Measurements from ENCODE around the gene MMP15. TPM values are rescaled to one million over a fixed set of nuclear protein-coding genes. Genes with fewer than 3 reads are reported as not detected.
"Not testable (repeated sequence)": the region's sequence is repeated elsewhere in the genome, so short reads cannot be mapped to it uniquely, and the experiment has no call there.

MMP15 gene
- total RNA-seq, 2 experiments from 2014 or later: 0.25 to 0.31 TPM

GRCh38 chr16:58063377-58064076 lies 38.0 kb downstream of the MMP15 start:
- Histone ChIP-seq H3K9me3 (ENCODE audit: control insufficient read depth in 1 of 2, insufficient read depth in 1 of 2, low read length in 2 of 2) (no peaks in the 10 kb centered on the region), H3K27ac (ENCODE audit: low read depth in 1 of 2, low read length in 2 of 2) (no peak overlapping the region), H3K4me1 (ENCODE audit: insufficient read depth, low read length) (no peaks in the 10 kb centered on the region), H3K4me3 (ENCODE audit: low read length) (no peak overlapping the region), H3K27me3 (ENCODE audit: control insufficient read depth in 1 of 2, insufficient read depth in 2 of 2, low read length in 2 of 2) (no peaks in the 10 kb centered on the region), H3K36me3 (ENCODE audit: insufficient read depth, low read length) (no peaks in the 10 kb centered on the region)
- H3K9me3 Mint-ChIP-seq: no peaks in the 10 kb centered on the region
- H3K4me3 Mint-ChIP-seq: no peak overlapping the region
- DNase-seq (no peak), ATAC-seq (ENCODE audit: poor library complexity) (no peak)
- ChIA-PET POLR2A (no interaction called here), CTCF (no interaction called here)
- no peaks in the 10 kb centered on the region for H3K36me3 Mint-ChIP-seq (ENCODE audit: low read depth)
- intact Hi-C loops (cut with DNase I, micrococcal nuclease): no loop called here
- no peaks in the 10 kb centered on the region for H3K27me3 Mint-ChIP-seq
- no peak overlapping the region for H3K27ac Mint-ChIP-seq
- H3K4me1 Mint-ChIP-seq (ENCODE audit: low read depth): no peaks in the 10 kb centered on the region
- TF ChIP-seq, protein P1, sequence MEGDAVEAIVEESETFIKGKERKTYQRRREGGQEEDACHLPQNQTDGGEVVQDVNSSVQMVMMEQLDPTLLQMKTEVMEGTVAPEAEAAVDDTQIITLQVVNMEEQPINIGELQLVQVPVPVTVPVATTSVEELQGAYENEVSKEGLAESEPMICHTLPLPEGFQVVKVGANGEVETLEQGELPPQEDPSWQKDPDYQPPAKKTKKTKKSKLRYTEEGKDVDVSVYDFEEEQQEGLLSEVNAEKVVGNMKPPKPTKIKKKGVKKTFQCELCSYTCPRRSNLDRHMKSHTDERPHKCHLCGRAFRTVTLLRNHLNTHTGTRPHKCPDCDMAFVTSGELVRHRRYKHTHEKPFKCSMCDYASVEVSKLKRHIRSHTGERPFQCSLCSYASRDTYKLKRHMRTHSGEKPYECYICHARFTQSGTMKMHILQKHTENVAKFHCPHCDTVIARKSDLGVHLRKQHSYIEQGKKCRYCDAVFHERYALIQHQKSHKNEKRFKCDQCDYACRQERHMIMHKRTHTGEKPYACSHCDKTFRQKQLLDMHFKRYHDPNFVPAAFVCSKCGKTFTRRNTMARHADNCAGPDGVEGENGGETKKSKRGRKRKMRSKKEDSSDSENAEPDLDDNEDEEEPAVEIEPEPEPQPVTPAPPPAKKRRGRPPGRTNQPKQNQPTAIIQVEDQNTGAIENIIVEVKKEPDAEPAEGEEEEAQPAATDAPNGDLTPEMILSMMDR (IDR thresholded peaks at IDR 0.05): no peak

DNA sequence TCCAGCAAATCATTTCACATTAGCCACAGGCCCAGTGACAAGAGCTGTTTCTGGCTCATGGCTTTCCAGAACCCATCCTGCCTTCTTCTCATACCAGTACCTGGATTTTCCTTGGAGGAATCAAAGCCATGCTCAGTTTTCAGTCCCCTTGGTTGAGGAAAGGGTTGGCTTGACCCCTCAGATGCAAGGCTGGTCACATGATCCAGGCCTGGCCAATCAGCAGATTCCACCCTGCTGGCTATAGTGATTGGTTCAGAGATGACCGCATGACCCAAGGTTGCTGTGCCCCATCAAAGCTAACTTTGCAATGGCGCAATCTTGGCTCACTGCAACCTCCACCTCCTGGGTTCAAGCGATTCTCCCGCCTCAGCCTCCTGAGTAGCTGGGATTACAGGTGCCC lies 45.0 kb downstream of the MMP15 start:
- POLR2A ChIA-PET: no interaction called here
- Mint-ChIP-seq H3K9me3 (no peaks in the 10 kb centered on the region), H3K27ac (no peak overlapping the region), H3K4me1 (ENCODE audit: low read depth) (no peaks in the 10 kb centered on the region), H3K36me3 (ENCODE audit: low read depth) (no peaks in the 10 kb centered on the region), H3K27me3 (no peaks in the 10 kb centered on the region), H3K4me3 (no peak overlapping the region)
- H3K27ac ChIP-seq (ENCODE audit: low read depth in 1 of 2, low read length in 2 of 2): no peak overlapping the region
- ATAC-seq (ENCODE audit: poor library complexity) (no peak), DNase-seq (no peak)
- CTCF ChIA-PET: no interaction called here
- H3K27me3 ChIP-seq (ENCODE audit: control insufficient read depth in 1 of 2, insufficient read depth in 2 of 2, low read length in 2 of 2): no peaks in the 10 kb centered on the region
- H3K36me3 ChIP-seq (ENCODE audit: insufficient read depth, low read length): no peaks in the 10 kb centered on the region
- TF ChIP-seq, protein P1 (IDR thresholded peaks at IDR 0.05): no peak
- no peaks in the 10 kb centered on the region for H3K4me1 ChIP-seq (ENCODE audit: insufficient read depth, low read length)
- intact Hi-C loops (cut with DNase I, micrococcal nuclease): no loop called here
- H3K9me3 ChIP-seq (ENCODE audit: control insufficient read depth in 1 of 2, insufficient read depth in 1 of 2, low read length in 2 of 2): no peaks in the 10 kb centered on the region
- no peak overlapping the region for H3K4me3 ChIP-seq (ENCODE audit: low read length)

DNA sequence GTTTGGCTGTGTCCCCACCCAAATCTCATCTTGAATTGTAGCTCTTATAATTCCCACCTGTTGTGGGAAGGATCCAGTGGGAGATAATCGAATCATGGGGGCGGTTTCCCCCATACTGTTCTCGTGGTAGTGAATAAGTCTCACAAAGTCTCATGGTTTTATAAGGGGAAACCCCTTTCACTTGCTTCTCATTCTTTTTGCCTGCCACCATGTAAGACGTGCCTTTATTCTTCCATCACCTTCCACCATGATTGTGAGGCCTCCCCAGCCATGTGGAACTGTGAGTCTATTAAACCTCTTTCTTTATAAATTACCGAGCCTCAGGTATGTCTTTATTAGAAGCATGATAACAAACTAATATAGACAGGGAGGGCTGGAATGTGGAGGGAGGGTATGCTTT lies 46.6 kb downstream of the MMP15 start:
- H3K36me3 Mint-ChIP-seq (ENCODE audit: low read depth); CTCF ChIA-PET; ATAC-seq (ENCODE audit: poor library complexity); H3K27ac Mint-ChIP-seq; DNase-seq; intact Hi-C loops (cut with DNase I, micrococcal nuclease); H3K9me3 Mint-ChIP-seq; H3K4me1 Mint-ChIP-seq (ENCODE audit: low read depth); H3K9me3 ChIP-seq (ENCODE audit: control insufficient read depth in 1 of 2, insufficient read depth in 1 of 2, low read length in 2 of 2); H3K36me3 ChIP-seq (ENCODE audit: insufficient read depth, low read length); POLR2A ChIA-PET; H3K4me3 ChIP-seq (ENCODE audit: low read length); H3K27me3 ChIP-seq (ENCODE audit: control insufficient read depth in 1 of 2, insufficient read depth in 2 of 2, low read length in 2 of 2); H3K4me1 ChIP-seq (ENCODE audit: insufficient read depth, low read length); H3K27ac ChIP-seq (ENCODE audit: low read depth in 1 of 2, low read length in 2 of 2); H3K27me3 Mint-ChIP-seq; H3K4me3 Mint-ChIP-seq: not testable (repeated sequence)

GRCh38 chr16:58073086-58073485 lies 47.5 kb downstream of the MMP15 start:
- ATAC-seq (ENCODE audit: poor library complexity); H3K27ac Mint-ChIP-seq; H3K36me3 ChIP-seq (ENCODE audit: insufficient read depth, low read length); H3K27me3 Mint-ChIP-seq; H3K27me3 ChIP-seq (ENCODE audit: control insufficient read depth in 1 of 2, insufficient read depth in 2 of 2, low read length in 2 of 2); H3K9me3 Mint-ChIP-seq; H3K9me3 ChIP-seq (ENCODE audit: control insufficient read depth in 1 of 2, insufficient read depth in 1 of 2, low read length in 2 of 2); H3K4me3 ChIP-seq (ENCODE audit: low read length); POLR2A ChIA-PET; H3K27ac ChIP-seq (ENCODE audit: low read depth in 1 of 2, low read length in 2 of 2); H3K4me3 Mint-ChIP-seq; H3K4me1 Mint-ChIP-seq (ENCODE audit: low read depth); intact Hi-C loops (cut with DNase I, micrococcal nuclease); H3K36me3 Mint-ChIP-seq (ENCODE audit: low read depth); H3K4me1 ChIP-seq (ENCODE audit: insufficient read depth, low read length); CTCF ChIA-PET; DNase-seq: not testable (repeated sequence)
